Gastrocnemius medialis (tissue), 4 donors: ENCODE data around the gene APBA1. TPM values are rescaled to one million over a fixed set of nuclear protein-coding genes. Genes with fewer than 3 reads are reported as not detected.

Source experiments
- ATAC-seq, 2 donors: fragments of 150-250 bp; one replicate each; pipeline ENCODE4 v1.9.1; 2016
- DNase-seq, 2 donors: peaks; one replicate each; pipeline ENCODE4 v3.0.0-alpha.2; 2019
- H3K27ac ChIP-seq, 4 donors: fragments of 200-600 bp; sonication (generic); 1 replicate in 1 of 4; 2 replicates in 3 of 4; pipeline ENCODE4 v1.5.1; 2016 to 2018; ENCODE audit warnings: mild to moderate bottlenecking in 2 of 4, moderate library complexity in 1 of 4
- H3K27me3 ChIP-seq, 3 donors: fragments of 200-600 bp; sonication (generic) in 2 of 3; 1 replicate in 1 of 3; 2 replicates in 2 of 3; pipeline versions ENCODE4 v1.5.1 to v1.6.0; 2016 to 2019; ENCODE audit warnings: mild to moderate bottlenecking in 1 of 3, moderate library complexity in 1 of 3
- H3K36me3 ChIP-seq, 2 donors: fragments of 200-600 bp; sonication (generic) in 1 of 2; one replicate each; pipeline ENCODE4 v1.5.1; 2017 to 2018
- H3K4me1 ChIP-seq, 2 donors: fragments of 200-600 bp; sonication (generic) in 1 of 2; one replicate each; pipeline ENCODE4 v1.5.1; 2016 to 2017; ENCODE audit warnings: mild to moderate bottlenecking in 2 of 2
- H3K4me3 ChIP-seq, 4 donors: fragments of 200-600 bp; sonication (generic) in 3 of 4; 1 replicate in 1 of 4; 2 replicates in 3 of 4; pipeline ENCODE4 v1.5.1; 2016 to 2019; ENCODE audit warnings: mild to moderate bottlenecking in 2 of 4
- H3K9me3 ChIP-seq, 3 donors: fragments of 200-600 bp; sonication (generic) in 2 of 3; 1 replicate in 1 of 3; 2 replicates in 2 of 3; pipeline ENCODE4 v1.5.1; 2016 to 2019
- POLR2A ChIP-seq, 2 donors: fragments of 450-650 bp; IDR thresholded peaks; one replicate each; pipeline ENCODE4 v1.6.1; 2017; ENCODE audit warnings: antibody characterized with exemption in 2 of 2, mild to moderate bottlenecking in 2 of 2, moderate library complexity in 2 of 2
- in situ Hi-C, 4 donors: fragments of 200-750 bp; cut with MboI; loops; one replicate each; pipeline versions ENCODE4 v1.15.0 to v1.8.0; 2017; ENCODE audit warnings: low sequenced_read_pairs in 4 of 4
- intact Hi-C: fragments of 100-400 bp; cut with DNase I; formaldehyde crosslinking; loops from one replicate; pipeline ENCODE4 v1.15.1; 2023; ENCODE audit warnings: low total_unique reads
- total RNA-seq, 4 donors: library from RNA; depleted of rRNA; stranded (reverse); fragments of >200 nt; gene quantifications; one replicate each; pipeline versions ENCODE4 v1.1.0 to v1.2.3, GENCODE V29; 2016
- TF ChIP-seq, protein P1 (sequence below), 5 experiments: fragments of 450-650 bp in 3 of 5; fragments of 200-600 bp in 2 of 5; sonication (generic) in 2 of 5; IDR thresholded peaks in 4 of 5; conservative IDR thresholded peaks in 1 of 5; 1 replicate in 4 of 5; 2 replicates in 1 of 5; pipeline ENCODE4 v1.5.1; 2016 to 2019; ENCODE audit warnings: antibody characterized with exemption in 5 of 5, mild to moderate bottlenecking in 3 of 5, moderate library complexity in 3 of 5

APBA1 gene
- total RNA-seq, 4 donors from 2014 or later = 0.61 to 2.3 (median 1.4) TPM

DNA sequence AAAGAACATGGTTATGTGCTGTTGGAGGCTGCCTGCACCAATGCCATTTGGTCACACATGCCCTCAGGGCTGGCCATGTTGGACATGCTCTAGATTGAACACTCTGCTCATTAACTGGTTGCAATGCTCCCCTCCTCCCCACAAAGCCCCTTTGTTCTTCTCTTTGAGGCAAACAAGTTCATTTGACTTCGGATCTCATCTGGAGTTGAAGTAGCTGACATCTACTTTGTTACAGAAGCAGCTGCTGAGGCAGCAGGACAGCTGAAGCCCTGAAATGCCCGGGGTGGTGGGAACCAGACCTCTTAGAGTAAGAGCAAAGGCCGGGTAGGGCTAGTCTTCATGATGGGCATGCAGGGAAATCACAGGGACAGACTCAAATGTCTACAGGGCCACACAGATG lies 123.5 kb downstream of the APBA1 start:
- ATAC-seq (no peak), DNase-seq (no peak)
- no peak for TF ChIP-seq POLR2A (IDR thresholded peaks at IDR 0.05)
- TF ChIP-seq, protein P1, sequence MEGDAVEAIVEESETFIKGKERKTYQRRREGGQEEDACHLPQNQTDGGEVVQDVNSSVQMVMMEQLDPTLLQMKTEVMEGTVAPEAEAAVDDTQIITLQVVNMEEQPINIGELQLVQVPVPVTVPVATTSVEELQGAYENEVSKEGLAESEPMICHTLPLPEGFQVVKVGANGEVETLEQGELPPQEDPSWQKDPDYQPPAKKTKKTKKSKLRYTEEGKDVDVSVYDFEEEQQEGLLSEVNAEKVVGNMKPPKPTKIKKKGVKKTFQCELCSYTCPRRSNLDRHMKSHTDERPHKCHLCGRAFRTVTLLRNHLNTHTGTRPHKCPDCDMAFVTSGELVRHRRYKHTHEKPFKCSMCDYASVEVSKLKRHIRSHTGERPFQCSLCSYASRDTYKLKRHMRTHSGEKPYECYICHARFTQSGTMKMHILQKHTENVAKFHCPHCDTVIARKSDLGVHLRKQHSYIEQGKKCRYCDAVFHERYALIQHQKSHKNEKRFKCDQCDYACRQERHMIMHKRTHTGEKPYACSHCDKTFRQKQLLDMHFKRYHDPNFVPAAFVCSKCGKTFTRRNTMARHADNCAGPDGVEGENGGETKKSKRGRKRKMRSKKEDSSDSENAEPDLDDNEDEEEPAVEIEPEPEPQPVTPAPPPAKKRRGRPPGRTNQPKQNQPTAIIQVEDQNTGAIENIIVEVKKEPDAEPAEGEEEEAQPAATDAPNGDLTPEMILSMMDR (IDR thresholded peaks at IDR 0.05 in 4 of 5, conservative IDR thresholded peaks at IDR 0.05 in 1 of 5) = no peak
- Histone ChIP-seq H3K27ac (no peak overlapping the region), H3K36me3 (no peaks in the 10 kb centered on the region), H3K27me3 (no peaks in the 10 kb centered on the region), H3K4me3 (no peak overlapping the region), H3K9me3 (no peaks in the 10 kb centered on the region), H3K4me1 (peaks cover 0 to 5% of the 10 kb centered on the region in 2 donors)
- in situ Hi-C loops (loop anchor here (5.0 to 25.0 kb wide), 3 partner anchors 124 to 236 kb away; no protein-coding TSS in a partner anchor), intact Hi-C loops (loop anchor here (2.0 to 10.0 kb wide), 3 partner anchors 126 to 514 kb away; partner anchors contain the start of gene FXN)

GRCh38 chr9:69546265-69546664 lies 125.9 kb downstream of the APBA1 start:
- intact Hi-C loops = loop anchor here (10.0 kb wide), 2 partner anchors 321 to 511 kb away; partner anchors contain the start of gene FXN
- H3K36me3 ChIP-seq = no peaks in the 10 kb centered on the region
- TF ChIP-seq, protein P1 (IDR thresholded peaks at IDR 0.05 in 4 of 5, conservative IDR thresholded peaks at IDR 0.05 in 1 of 5) = no peak
- TF ChIP-seq POLR2A (IDR thresholded peaks at IDR 0.05) = no peak
- no peaks in the 10 kb centered on the region for H3K9me3 ChIP-seq
- ATAC-seq (no peak), DNase-seq (no peak)
- no peak overlapping the region for H3K27ac ChIP-seq
- in situ Hi-C loops = loop anchor here (5.0 to 25.0 kb wide), 3 partner anchors 121 to 234 kb away; no protein-coding TSS in a partner anchor
- H3K4me1 ChIP-seq = peaks cover 0 to 8% of the 10 kb centered on the region in 2 donors
- no peaks in the 10 kb centered on the region for H3K27me3 ChIP-seq
- H3K4me3 ChIP-seq = no peak overlapping the region

GRCh38 chr9:69542942-69543704 lies 129.0 kb downstream of the APBA1 start:
- TF ChIP-seq, protein P1 (IDR thresholded peaks at IDR 0.05 in 4 of 5, conservative IDR thresholded peaks at IDR 0.05 in 1 of 5) = no peak
- TF ChIP-seq POLR2A (IDR thresholded peaks at IDR 0.05) = no peak
- in situ Hi-C loops (loop anchor here in 2 of 4 donors (10.0 to 25.0 kb wide), 2 partner anchors 118 to 231 kb away; no protein-coding TSS in a partner anchor), intact Hi-C loops (loop anchor here (10.0 kb wide), 2 partner anchors 318 to 508 kb away; partner anchors contain the start of gene FXN)
- H3K27ac ChIP-seq = no peak overlapping the region
- no peak overlapping the region for H3K4me3 ChIP-seq
- no peaks in the 10 kb centered on the region for H3K9me3 ChIP-seq
- no peaks in the 10 kb centered on the region for H3K36me3 ChIP-seq
- no peak for ATAC-seq
- no peak for DNase-seq
- H3K4me1 ChIP-seq = peaks cover 0 to 3% of the 10 kb centered on the region in 2 donors
- no peaks in the 10 kb centered on the region for H3K27me3 ChIP-seq

GRCh38 chr9:69542058-69542457 lies 130.1 kb downstream of the APBA1 start:
- in situ Hi-C loops (loop anchor here in 2 of 4 donors (10.0 to 25.0 kb wide), 2 partner anchors 117 to 230 kb away; no protein-coding TSS in a partner anchor), intact Hi-C loops (loop anchor here (10.0 kb wide), 2 partner anchors 317 to 507 kb away; partner anchors contain the start of gene FXN)
- TF ChIP-seq, protein P1 (IDR thresholded peaks at IDR 0.05 in 4 of 5, conservative IDR thresholded peaks at IDR 0.05 in 1 of 5) = no peak
- TF ChIP-seq POLR2A (IDR thresholded peaks at IDR 0.05) = no peak
- DNase-seq (no peak), ATAC-seq (no peak)
- H3K9me3 ChIP-seq = no peaks in the 10 kb centered on the region
- H3K4me3 ChIP-seq = no peak overlapping the region
- no peak overlapping the region for H3K27ac ChIP-seq
- no peaks in the 10 kb centered on the region for H3K36me3 ChIP-seq
- H3K4me1 ChIP-seq = peaks cover 0 to 3% of the 10 kb centered on the region in 2 donors
- H3K27me3 ChIP-seq = no peaks in the 10 kb centered on the region
